Raji (cell line): ENCODE results near the gene SLN.

Experiments used
- POLR2A ChIP-seq: IDR thresholded peaks from 2 replicates; pipeline ENCODE4 v1.6.1; 2011; ENCODE audit warnings: low read depth, low read length, control low read depth; ENCODE audit not compliant: insufficient read depth

The SLN gene

DNA sequence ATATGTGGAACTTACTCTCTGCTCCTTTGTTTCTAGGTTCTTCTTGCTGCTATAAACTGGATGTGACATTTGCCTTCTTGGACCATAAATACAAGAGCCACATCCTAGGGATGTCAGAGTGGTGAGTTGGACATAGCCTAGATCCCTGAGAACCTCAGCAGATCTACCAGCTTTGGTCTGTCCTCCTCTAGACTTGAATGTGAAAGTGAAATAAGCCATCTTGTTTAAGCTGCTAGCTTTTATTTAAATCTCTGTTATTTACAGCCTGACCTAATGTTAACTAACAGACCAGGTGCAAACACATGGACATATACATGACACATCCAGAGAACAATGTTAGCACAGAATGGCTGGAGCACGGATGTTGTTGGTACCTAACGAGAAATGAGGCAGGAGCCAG lies 36.0 kb downstream of the SLN start:
- no peak for TF ChIP-seq POLR2A

DNA sequence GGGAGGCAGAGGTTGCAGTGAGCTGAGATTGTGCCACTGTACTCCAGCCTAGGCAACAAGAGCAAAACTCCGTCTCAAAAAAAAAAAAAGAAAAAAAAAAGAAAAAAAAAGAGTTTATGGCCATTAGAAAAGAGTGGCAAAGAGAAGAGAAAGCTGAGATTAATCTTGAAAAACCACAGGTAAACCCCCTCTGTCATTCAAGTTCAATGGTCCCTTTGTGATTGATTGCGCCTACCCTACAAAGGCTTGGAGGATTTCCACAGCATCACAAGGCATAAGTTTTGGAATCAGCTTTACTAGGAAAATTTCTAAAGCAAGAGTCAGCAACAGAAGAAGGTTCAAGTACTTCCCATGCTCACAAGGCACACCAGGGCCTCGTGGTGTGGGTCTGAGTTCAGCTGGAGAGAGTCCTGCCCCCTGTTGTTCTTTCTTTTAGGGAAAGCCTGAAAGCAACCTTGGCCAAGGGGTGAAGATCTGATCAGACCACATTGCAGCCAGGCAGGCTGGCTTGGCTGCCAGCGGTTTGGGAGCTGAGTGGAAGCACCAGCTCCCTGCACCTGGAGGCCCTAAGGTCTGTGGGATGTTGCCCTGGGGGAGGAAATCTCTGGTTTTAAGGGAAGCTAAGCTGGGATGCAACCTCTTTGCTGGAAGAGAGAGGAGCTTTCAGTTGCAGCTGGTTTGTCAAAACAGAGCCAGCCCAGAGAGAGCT lies 41.8 kb downstream of the SLN start:
- no peak for TF ChIP-seq POLR2A

DNA sequence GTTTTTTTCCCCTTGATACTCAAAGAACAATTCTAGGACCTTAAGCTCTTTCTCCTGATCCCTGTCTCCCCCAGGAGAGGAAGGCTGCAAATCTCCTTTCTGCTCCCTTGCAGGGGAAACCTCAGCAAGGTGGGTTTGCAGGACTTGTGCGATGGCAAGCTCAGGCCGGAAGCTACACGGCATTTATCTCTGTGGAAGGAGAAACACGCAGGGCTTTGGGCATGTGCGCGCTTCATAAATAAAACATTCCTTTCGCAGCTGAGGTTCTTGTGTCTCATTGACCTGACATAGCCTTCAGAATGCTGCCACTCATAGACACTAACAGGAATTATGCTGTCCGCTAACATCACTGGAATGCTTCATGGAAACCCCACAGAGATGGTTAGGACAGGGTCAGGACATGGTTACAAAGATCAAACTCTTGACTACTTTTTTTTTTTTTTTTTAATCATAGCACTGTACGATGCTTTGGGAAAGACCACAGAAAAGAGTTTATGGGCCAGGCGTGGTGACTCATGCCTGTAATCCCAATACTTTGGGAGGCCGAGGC lies 42.6 kb downstream of the SLN start:
- TF ChIP-seq POLR2A = no peak

DNA sequence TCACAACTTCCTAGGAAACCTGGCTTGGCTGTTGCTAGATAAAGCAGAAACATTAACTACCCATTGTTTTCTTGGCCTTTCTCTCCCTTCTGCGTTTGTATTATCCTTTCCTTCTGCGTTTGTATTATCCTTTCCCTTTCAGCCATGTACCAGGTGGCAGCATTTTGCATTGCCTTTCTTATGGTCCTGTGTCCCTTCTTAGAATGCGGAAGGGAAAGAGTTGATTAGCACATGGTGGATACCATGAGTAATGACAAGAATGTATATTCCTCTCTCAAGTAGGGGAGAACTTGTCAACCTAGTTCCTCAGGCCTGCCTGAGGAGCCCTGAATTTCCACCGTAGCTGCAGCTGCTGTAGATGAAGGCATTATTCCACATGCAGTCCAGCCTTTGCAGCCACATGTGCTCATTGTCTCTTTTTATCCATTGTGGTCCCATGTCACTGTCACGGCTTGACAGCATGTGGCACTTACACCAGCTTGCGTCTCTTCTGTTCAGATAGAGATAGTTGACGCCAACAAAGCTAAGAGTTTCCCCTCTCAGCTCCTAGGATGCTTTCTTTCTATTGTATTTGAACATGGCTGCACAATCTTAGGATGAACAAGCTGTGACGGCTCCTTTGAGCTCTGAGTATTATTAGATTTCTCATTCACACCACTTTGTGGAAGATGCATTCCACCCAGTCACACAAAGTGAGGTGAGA lies 44.8 kb downstream of the SLN start:
- no peak for TF ChIP-seq POLR2A

DNA sequence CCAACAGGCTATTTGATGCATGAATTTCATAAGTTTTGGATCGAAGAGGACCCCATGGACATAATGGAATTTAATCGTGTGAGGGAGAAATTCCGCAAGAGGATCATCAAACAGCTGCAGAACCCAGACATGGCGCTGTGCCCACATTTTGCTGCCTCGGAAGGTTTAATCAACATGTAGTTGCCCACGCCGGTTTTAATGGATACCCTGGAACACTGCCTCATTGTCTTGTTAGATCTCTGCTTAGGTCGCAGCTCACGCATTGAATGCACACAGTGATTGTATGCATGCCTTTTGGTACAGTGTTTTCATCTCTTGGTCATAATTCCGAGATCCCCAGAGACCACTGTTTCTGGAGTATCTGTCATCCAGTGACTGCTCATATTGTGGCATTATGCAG lies 46.8 kb downstream of the SLN start:
- TF ChIP-seq POLR2A = no peak

DNA sequence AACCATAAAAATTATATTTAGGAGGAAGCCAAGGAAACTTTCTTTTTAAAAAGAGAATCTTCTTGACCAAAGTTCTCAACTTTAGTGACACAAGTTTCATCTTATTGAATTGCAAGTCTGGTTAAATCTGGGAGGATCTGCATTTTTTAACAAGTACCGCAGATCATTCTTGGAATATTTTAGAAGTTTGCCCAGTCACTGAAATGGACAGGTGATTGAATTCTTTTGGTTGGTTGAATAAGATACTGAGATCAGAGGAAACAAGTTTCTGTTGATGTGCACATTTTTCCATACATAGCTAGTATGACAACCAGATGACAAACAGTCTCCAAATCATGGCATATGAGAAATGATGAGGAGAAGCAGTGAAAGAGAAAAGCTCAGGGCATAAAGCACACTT lies 50.2 kb downstream of the SLN start:
- TF ChIP-seq POLR2A = no peak

DNA sequence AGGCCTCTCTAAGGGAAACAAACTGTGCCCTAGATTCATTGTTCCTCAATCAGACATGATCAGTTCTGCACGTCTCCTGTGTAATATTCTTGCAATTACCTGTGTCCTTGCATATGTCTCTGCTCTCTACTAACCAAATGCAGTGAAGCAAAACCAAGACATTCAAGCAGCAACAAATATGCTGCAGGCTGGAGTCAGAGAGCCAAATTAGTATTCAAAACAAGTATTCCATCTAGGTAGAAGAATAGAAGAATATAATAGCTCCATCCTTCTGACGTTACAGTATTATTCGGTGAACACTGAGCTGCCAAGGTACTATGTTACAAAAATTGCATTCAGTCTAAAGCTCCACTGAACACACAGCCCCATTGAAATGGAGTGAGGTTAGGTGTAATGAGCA lies 51.8 kb downstream of the SLN start:
- TF ChIP-seq POLR2A = no peak

DNA sequence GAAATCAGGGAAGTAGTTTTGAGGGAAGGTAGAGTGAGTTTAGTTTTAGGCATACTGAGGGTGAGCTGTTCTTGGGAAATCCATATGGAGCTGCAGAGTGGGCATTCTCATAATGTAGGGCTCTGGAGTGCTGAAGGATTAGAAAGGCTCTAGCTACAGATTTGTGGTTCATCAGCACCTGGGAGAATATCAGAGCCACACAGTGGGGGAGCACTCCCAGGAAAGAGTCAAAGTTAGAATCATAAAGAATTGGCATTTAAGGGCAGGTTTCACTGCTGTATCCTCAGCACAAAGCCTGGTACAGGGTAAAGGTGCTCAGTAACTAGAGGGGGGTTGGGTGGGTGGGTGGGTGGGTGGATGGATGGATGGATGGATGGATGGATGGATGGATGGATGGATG lies 52.5 kb downstream of the SLN start:
- no peak for TF ChIP-seq POLR2A
